ENCODE measurements around the gene GIPC2. TPM values are rescaled to one million over a fixed set of nuclear protein-coding genes. Genes with fewer than 3 reads are reported as not detected.

GIPC2 gene
- total and polyA plus RNA-seq, 2 donors (not counting 1 experiment from before 2014, with no cell fraction given): not detected

- peaks cover 0 to 7% (median 1%) of the 10 kb centered on the region in 4 experiments for H3K27me3 ChIP-seq (replicated peaks in 1 of 4; ENCODE audit: control extremely low read depth in 1 of 4, control insufficient read depth in 3 of 4, insufficient read depth in 4 of 4, low read length in 3 of 4)
- no peak overlapping the region for H2AFZ ChIP-seq (ENCODE audit: insufficient read depth, low read depth, low read length, poor library complexity, severe bottlenecking)
- H3K79me2 ChIP-seq (ENCODE audit: control insufficient read depth, insufficient read depth, low read length): no peaks in the 10 kb centered on the region
- Mint-ChIP-seq H3K4me3 (no peak overlapping the region), H3K27me3 (peaks cover 28% of the 10 kb centered on the region), H3K4me1 (peaks cover 5% of the 10 kb centered on the region), H3K27ac (no peak overlapping the region), H3K9me3 (ENCODE audit: insufficient read depth) (no peaks in the 10 kb centered on the region)
- TF ChIP-seq CTCF (IDR thresholded peaks at IDR 0.05) (no peak), EZH2 (IDR thresholded peaks at IDR 0.05; ENCODE audit: borderline replicate concordance, insufficient read depth, low read depth, low read length, poor library complexity, severe bottlenecking) (no peak)
- DNase-seq: no peak
- H3K4me1 ChIP-seq (ENCODE audit: control insufficient read depth in 2 of 2, insufficient read depth in 2 of 2, low read length in 2 of 2): no peaks in the 10 kb centered on the region
- intact Hi-C loops (cut with micrococcal nuclease): no loop called here
- POLR2A ChIA-PET: no interaction called here
- H3K4me2 ChIP-seq (replicated peaks; ENCODE audit: low read depth, low read length, poor library complexity, severe bottlenecking): no peak overlapping the region
- no peaks in the 10 kb centered on the region for H3K9me3 ChIP-seq (ENCODE audit: control extremely low read depth in 1 of 3, control insufficient read depth in 2 of 3, insufficient read depth in 1 of 3, low read length in 2 of 3)
- H3K9ac ChIP-seq (ENCODE audit: low read length): no peak overlapping the region
- CTCF ChIA-PET: no interaction called here
- no peak for ATAC-seq (ENCODE audit: low read depth)
- H4K20me1 ChIP-seq (ENCODE audit: control insufficient read depth, insufficient read depth, low read length, poor library complexity, severe bottlenecking): no peaks in the 10 kb centered on the region
- H3K4me3 ChIP-seq (ENCODE audit: control extremely low read depth in 1 of 5, extremely low read depth in 1 of 5, insufficient read depth in 1 of 5, low read depth in 2 of 5, low read length in 4 of 5): no peak overlapping the region
- H3K27ac ChIP-seq (ENCODE audit: low read length in 2 of 2): no peak overlapping the region
- no peaks in the 10 kb centered on the region for H3K36me3 ChIP-seq (replicated peaks in 1 of 2; ENCODE audit: control extremely low read depth in 1 of 2, control insufficient read depth in 1 of 2, extremely low read depth in 1 of 2, insufficient read depth in 2 of 2, low read length in 1 of 2)
These were observed 7.3 kb upstream of the GIPC2 start for GRCh38 chr1:78038491-78038939.

- POLR2A ChIA-PET: no interaction called here
- Mint-ChIP-seq H3K27ac (no peak overlapping the region), H3K27me3 (peaks cover 23% of the 10 kb centered on the region), H3K4me3 (no peak overlapping the region), H3K9me3 (ENCODE audit: insufficient read depth) (no peaks in the 10 kb centered on the region), H3K4me1 (peaks cover 15% of the 10 kb centered on the region)
- intact Hi-C loops (cut with micrococcal nuclease): no loop called here
- DNase-seq (no peak), ATAC-seq (ENCODE audit: low read depth) (no peak)
- Histone ChIP-seq H3K79me2 (ENCODE audit: control insufficient read depth, insufficient read depth, low read length) (no peaks in the 10 kb centered on the region), H3K4me1 (ENCODE audit: control insufficient read depth in 2 of 2, insufficient read depth in 2 of 2, low read length in 2 of 2) (peaks cover 9 to 10% of the 10 kb centered on the region in 2 donors), H3K9ac (ENCODE audit: low read length) (no peak overlapping the region), H3K4me2 (replicated peaks; ENCODE audit: low read depth, low read length, poor library complexity, severe bottlenecking) (peak overlapping the region; percentile 13), H3K9me3 (ENCODE audit: control extremely low read depth in 1 of 3, control insufficient read depth in 2 of 3, insufficient read depth in 1 of 3, low read length in 2 of 3) (no peaks in the 10 kb centered on the region), H3K27me3 (replicated peaks in 1 of 4; ENCODE audit: control extremely low read depth in 1 of 4, control insufficient read depth in 3 of 4, insufficient read depth in 4 of 4, low read length in 3 of 4) (peaks cover 0 to 16% (median 10%) of the 10 kb centered on the region in 4 experiments), H2AFZ (ENCODE audit: insufficient read depth, low read depth, low read length, poor library complexity, severe bottlenecking) (peak overlapping the region; percentile 60), H3K4me3 (ENCODE audit: control extremely low read depth in 1 of 5, extremely low read depth in 1 of 5, insufficient read depth in 1 of 5, low read depth in 2 of 5, low read length in 4 of 5) (peak overlapping the region in 1 of 5 experiments; percentile 17), H3K36me3 (replicated peaks in 1 of 2; ENCODE audit: control extremely low read depth in 1 of 2, control insufficient read depth in 1 of 2, extremely low read depth in 1 of 2, insufficient read depth in 2 of 2, low read length in 1 of 2) (no peaks in the 10 kb centered on the region), H3K27ac (ENCODE audit: low read length in 2 of 2) (no peak overlapping the region), H4K20me1 (ENCODE audit: control insufficient read depth, insufficient read depth, low read length, poor library complexity, severe bottlenecking) (no peaks in the 10 kb centered on the region)
- CTCF ChIA-PET: no interaction called here
- no peak for TF ChIP-seq CTCF (IDR thresholded peaks at IDR 0.05)
- no peak for TF ChIP-seq EZH2 (IDR thresholded peaks at IDR 0.05; ENCODE audit: borderline replicate concordance, insufficient read depth, low read depth, low read length, poor library complexity, severe bottlenecking)
- WGBS (ENCODE audit: insufficient coverage): no CpG with 5 or more reads among the region's 3 CpGs
These were observed 5.2 kb upstream of the GIPC2 start for GRCh38 chr1:78040484-78041089.

Measured in B cell (primary cell).